C4-2B (cell line): ENCODE results near the gene RIMS4.

Experiments
- CTCF ChIP-seq: fragments of 450-650 bp; conservative IDR thresholded peaks from 2 replicates; pipeline ENCODE4 v1.5.1; 2017; ENCODE audit warnings: mild to moderate bottlenecking
- ZFX ChIP-seq: fragments of 450-650 bp; IDR thresholded peaks from 2 replicates; pipeline ENCODE4 v1.6.1; 2017

- no peak for TF ChIP-seq CTCF
- no peak for TF ChIP-seq ZFX
Observed at GRCh38 chr20:44703183-44703925, 107.0 kb downstream of the RIMS4 start.
